NB4 (cell line): Measurements from ENCODE around the gene STK10.

ENCODE experiments used
- DNase-seq: peaks from one replicate; pipeline ENCODE4 v3.0.0; 2010; ENCODE audit warnings: low read depth
- H3K4me3 ChIP-seq: one replicate; pipeline ENCODE4 v1.5.1; 2011; ENCODE audit warnings: mild to moderate bottlenecking, low read depth, low read length, moderate library complexity
- CTCF ChIP-seq: IDR thresholded peaks from one replicate; pipeline ENCODE4 v1.5.1; 2012; ENCODE audit warnings: low read depth, low read length
- MAX ChIP-seq: IDR thresholded peaks from 2 replicates; pipeline ENCODE4 v1.6.1; 2011; ENCODE audit warnings: low read depth, low read length
- MYC ChIP-seq: IDR thresholded peaks from 2 replicates; pipeline ENCODE4 v1.6.1; 2011; ENCODE audit warnings: low read depth, low read length
- POLR2A ChIP-seq: IDR thresholded peaks from 2 replicates; pipeline ENCODE4 v1.6.1; 2011; ENCODE audit warnings: mild to moderate bottlenecking; ENCODE audit not compliant: insufficient read length; ENCODE audit errors: extremely low read depth

STK10 gene

GRCh38 chr5:172078726-172079345 is 109.2 kb downstream of the STK10 start:
- no peak overlapping the region for H3K4me3 ChIP-seq
- peak; percentile 22 for DNase-seq
- no peak for TF ChIP-seq CTCF

- DNase-seq, result no peak
- H3K4me3 ChIP-seq, result no peak overlapping the region
- TF ChIP-seq POLR2A (no peak), CTCF (no peak), MAX (no peak), MYC (no peak)
Measured at GRCh38 chr5:172077664-172078425, 110.2 kb downstream of the STK10 start.

GRCh38 chr5:172076761-172077244 is 111.2 kb downstream of the STK10 start:
- DNase-seq, result no peak
- no peak overlapping the region for H3K4me3 ChIP-seq
- no peak for TF ChIP-seq MYC
- TF ChIP-seq POLR2A, result no peak
- no peak for TF ChIP-seq CTCF
- no peak for TF ChIP-seq MAX

- no peak overlapping the region for H3K4me3 ChIP-seq
- no peak for TF ChIP-seq CTCF
- TF ChIP-seq MYC, result no peak
- TF ChIP-seq MAX, result no peak
- TF ChIP-seq POLR2A, result no peak
- no peak for DNase-seq
Measured at GRCh38 chr5:172075656-172076055, 112.4 kb downstream of the STK10 start.

GRCh38 chr5:172074896-172075295 is 113.1 kb downstream of the STK10 start:
- no peak overlapping the region for H3K4me3 ChIP-seq
- DNase-seq, result no peak
- no peak for TF ChIP-seq CTCF
